ENCODE measurements around the gene ARHGEF19.

GRCh38 chr1:16209847-16210407 is 2.5 kb downstream of the ARHGEF19 start:
- TF ChIP-seq, protein P1, sequence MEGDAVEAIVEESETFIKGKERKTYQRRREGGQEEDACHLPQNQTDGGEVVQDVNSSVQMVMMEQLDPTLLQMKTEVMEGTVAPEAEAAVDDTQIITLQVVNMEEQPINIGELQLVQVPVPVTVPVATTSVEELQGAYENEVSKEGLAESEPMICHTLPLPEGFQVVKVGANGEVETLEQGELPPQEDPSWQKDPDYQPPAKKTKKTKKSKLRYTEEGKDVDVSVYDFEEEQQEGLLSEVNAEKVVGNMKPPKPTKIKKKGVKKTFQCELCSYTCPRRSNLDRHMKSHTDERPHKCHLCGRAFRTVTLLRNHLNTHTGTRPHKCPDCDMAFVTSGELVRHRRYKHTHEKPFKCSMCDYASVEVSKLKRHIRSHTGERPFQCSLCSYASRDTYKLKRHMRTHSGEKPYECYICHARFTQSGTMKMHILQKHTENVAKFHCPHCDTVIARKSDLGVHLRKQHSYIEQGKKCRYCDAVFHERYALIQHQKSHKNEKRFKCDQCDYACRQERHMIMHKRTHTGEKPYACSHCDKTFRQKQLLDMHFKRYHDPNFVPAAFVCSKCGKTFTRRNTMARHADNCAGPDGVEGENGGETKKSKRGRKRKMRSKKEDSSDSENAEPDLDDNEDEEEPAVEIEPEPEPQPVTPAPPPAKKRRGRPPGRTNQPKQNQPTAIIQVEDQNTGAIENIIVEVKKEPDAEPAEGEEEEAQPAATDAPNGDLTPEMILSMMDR (conservative IDR thresholded peaks at IDR 0.05; ENCODE audit: low read length), result no peak
- TF ChIP-seq EZH2phosphoT487 (IDR thresholded peaks at IDR 0.05; ENCODE audit: borderline replicate concordance), result no peak
